Measurements from ENCODE around the gene ACP3.

Gene ACP3

DNA sequence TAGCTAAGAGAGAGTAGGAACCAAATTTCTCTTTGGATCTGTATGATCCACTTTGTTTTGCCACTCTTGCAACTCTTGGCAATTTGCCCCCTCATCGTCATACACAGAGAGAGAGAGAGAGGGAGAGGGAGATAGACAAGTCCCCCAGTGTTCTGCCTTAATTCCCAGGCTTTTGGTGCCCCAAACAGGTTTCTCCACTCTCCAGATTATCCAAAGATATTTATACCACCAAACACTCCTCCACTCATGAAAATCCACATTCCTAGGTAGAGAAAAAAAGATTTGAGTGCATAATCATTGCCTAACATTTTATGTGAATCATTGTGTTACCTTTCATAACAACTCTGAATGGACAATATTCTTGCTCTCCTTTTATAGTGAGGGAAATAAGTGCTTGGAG is 15.3 kb downstream of the ACP3 start:
- H3K4me3 ChIP-seq (ENCODE audit: low read depth, low read length) = no peak overlapping the region
- TF ChIP-seq, protein P1, sequence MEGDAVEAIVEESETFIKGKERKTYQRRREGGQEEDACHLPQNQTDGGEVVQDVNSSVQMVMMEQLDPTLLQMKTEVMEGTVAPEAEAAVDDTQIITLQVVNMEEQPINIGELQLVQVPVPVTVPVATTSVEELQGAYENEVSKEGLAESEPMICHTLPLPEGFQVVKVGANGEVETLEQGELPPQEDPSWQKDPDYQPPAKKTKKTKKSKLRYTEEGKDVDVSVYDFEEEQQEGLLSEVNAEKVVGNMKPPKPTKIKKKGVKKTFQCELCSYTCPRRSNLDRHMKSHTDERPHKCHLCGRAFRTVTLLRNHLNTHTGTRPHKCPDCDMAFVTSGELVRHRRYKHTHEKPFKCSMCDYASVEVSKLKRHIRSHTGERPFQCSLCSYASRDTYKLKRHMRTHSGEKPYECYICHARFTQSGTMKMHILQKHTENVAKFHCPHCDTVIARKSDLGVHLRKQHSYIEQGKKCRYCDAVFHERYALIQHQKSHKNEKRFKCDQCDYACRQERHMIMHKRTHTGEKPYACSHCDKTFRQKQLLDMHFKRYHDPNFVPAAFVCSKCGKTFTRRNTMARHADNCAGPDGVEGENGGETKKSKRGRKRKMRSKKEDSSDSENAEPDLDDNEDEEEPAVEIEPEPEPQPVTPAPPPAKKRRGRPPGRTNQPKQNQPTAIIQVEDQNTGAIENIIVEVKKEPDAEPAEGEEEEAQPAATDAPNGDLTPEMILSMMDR (IDR thresholded peaks at IDR 0.05; ENCODE audit: insufficient read depth, low read depth, low read length, missing control alignments) = no peak

GRCh38 chr3:132341746-132342145 is 24.5 kb downstream of the ACP3 start:
- TF ChIP-seq, protein P1 (IDR thresholded peaks at IDR 0.05; ENCODE audit: insufficient read depth, low read depth, low read length, missing control alignments) = no peak
- no peak overlapping the region for H3K4me3 ChIP-seq (ENCODE audit: low read depth, low read length)
- no peak for DNase-seq (ENCODE audit: low read depth)

More for the DNA sequence above, 15.3 kb downstream of the ACP3 start:
- DNase-seq (ENCODE audit: low read depth) = no peak

DNA sequence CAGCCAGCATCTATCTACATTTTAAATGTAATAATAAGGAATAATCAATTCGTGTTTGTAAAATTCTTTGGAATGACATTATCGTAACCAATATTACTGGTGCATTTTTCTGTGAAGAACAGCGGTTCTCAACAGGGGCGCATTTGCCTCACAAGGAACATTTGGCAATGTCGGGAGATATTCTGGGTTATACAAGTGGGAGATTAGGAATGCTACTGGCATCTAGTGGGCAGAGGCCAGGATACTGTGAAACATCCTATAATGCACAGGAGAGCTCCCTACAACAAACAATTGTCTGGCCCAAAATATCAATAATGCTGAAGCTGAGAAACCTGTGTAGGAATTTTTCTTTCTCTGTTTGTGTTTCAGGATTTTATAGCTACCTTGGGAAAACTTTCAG is 25.0 kb downstream of the ACP3 start:
- H3K4me3 ChIP-seq (ENCODE audit: low read depth, low read length) = no peak overlapping the region
- TF ChIP-seq, protein P1 (IDR thresholded peaks at IDR 0.05; ENCODE audit: insufficient read depth, low read depth, low read length, missing control alignments) = no peak
- no peak for DNase-seq (ENCODE audit: low read depth)

DNA sequence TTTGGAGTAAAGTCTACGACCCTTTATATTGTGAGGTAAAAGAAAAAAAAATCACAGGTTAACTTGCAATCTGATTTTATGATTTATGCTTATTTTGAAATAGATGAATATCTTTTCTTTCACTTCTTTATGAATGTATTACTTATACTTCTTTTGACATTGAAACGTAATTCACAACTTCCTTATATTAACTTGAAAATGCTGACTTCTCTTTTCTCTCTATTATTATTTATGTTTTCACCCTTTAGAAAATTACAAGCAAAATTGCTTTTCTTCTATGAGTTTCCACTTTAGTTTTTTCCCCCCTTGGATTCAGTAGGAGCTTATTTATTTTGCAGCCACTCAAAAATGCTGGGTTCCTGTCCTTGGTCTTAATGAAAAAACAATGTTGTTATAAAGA is 25.4 kb downstream of the ACP3 start:
- TF ChIP-seq, protein P1 (IDR thresholded peaks at IDR 0.05; ENCODE audit: insufficient read depth, low read depth, low read length, missing control alignments) = no peak
- H3K4me3 ChIP-seq (ENCODE audit: low read depth, low read length) = no peak overlapping the region
- no peak for DNase-seq (ENCODE audit: low read depth)

GRCh38 chr3:132343018-132343612 is 25.9 kb downstream of the ACP3 start:
- no peak overlapping the region for H3K4me3 ChIP-seq (ENCODE audit: low read depth, low read length)
- TF ChIP-seq, protein P1 (IDR thresholded peaks at IDR 0.05; ENCODE audit: insufficient read depth, low read depth, low read length, missing control alignments) = peak; percentile 76
- peak; percentile 65 for DNase-seq (ENCODE audit: low read depth)

DNA sequence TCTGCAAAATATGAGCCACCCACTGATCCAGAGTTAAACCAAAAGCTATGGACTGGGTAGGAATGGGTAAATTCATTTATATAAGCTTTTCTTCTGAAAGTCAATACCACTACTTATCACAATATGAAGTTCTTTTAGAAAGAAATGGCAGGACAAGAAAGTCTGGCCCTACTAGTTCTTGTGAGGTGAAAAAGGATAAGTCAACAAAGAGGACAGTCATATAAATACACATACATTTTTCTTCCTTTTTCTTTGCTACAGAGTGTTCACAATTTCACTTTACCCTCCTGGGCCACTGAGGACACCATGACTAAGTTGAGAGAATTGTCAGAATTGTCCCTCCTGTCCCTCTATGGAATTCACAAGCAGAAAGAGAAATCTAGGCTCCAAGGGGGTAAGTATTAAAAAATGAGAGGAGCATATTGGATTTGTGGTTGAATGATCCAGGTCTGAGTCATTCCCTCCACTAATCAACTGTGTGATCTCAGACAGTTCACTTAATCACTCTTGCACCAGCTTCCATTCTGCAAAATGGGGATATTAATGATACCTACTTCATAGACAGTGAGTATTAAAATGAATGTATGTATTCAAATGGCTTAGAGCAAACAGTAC is 27.6 kb downstream of the ACP3 start:
- DNase-seq (ENCODE audit: low read depth) = no peak
- TF ChIP-seq, protein P1 (IDR thresholded peaks at IDR 0.05; ENCODE audit: insufficient read depth, low read depth, low read length, missing control alignments) = no peak

More for the DNA sequence above, 27.6 kb downstream of the ACP3 start:
- no peak overlapping the region for H3K4me3 ChIP-seq (ENCODE audit: low read depth, low read length)

Measured in GM12865 (cell line).